H9 (cell line): ENCODE measurements around the gene KIF24. TPM values are rescaled to one million over a fixed set of nuclear protein-coding genes. Genes with fewer than 3 reads are reported as not detected.

ENCODE experiments used
- DNase-seq: peaks from one replicate; pipeline ENCODE4 v3.0.0-alpha.2; 2017
- H2AFZ ChIP-seq: one replicate; pipeline ENCODE4 v1.6.1; 2013; ENCODE audit warnings: mild to moderate bottlenecking, low read length, control low read depth, moderate library complexity
- H2AK5ac ChIP-seq: 2 replicates; pipeline ENCODE4 v1.6.1; 2013; ENCODE audit warnings: low read length, control low read depth, mixed read lengths; ENCODE audit not compliant: insufficient read length
- H2BK120ac ChIP-seq: one replicate; pipeline ENCODE4 v1.6.1; 2013; ENCODE audit warnings: low read depth, mild to moderate bottlenecking, low read length, control low read depth, inconsistent platforms; ENCODE audit not compliant: poor library complexity, severe bottlenecking
- H2BK12ac ChIP-seq: 2 replicates; pipeline ENCODE4 v1.6.1; 2013; ENCODE audit warnings: low read length, control low read depth, mixed read lengths, low read depth; ENCODE audit not compliant: insufficient read length
- H2BK15ac ChIP-seq: 2 replicates; pipeline ENCODE4 v1.6.1; 2013; ENCODE audit warnings: low read depth, low read length, control low read depth
- H2BK20ac ChIP-seq: one replicate; pipeline ENCODE4 v1.6.1; 2013; ENCODE audit warnings: low read depth, mild to moderate bottlenecking, low read length, control low read depth, inconsistent platforms; ENCODE audit not compliant: poor library complexity, severe bottlenecking
- H2BK5ac ChIP-seq: 2 replicates; pipeline ENCODE4 v1.6.1; 2013; ENCODE audit warnings: low read length, control low read depth, mixed read lengths; ENCODE audit not compliant: insufficient read length
- H3K14ac ChIP-seq: 2 replicates; pipeline ENCODE4 v1.6.1; 2013; ENCODE audit warnings: low read length, control low read depth; ENCODE audit not compliant: insufficient read depth
- H3K18ac ChIP-seq: 2 replicates; pipeline ENCODE4 v1.6.1; 2013; ENCODE audit warnings: low read depth, mild to moderate bottlenecking, mixed read lengths, low read length, control low read depth; ENCODE audit not compliant: insufficient read length
- H3K23ac ChIP-seq: 2 replicates; pipeline ENCODE4 v1.6.1; 2013; ENCODE audit warnings: low read length, control low read depth, mixed read lengths, low read depth; ENCODE audit not compliant: insufficient read length
- H3K23me2 ChIP-seq: 2 replicates; pipeline ENCODE4 v1.6.1; 2013; ENCODE audit warnings: low read depth, mild to moderate bottlenecking, mixed read lengths, low read length, control low read depth; ENCODE audit not compliant: insufficient read length, poor library complexity, severe bottlenecking
- H3K27ac ChIP-seq: 2 replicates; pipeline ENCODE4 v1.5.1; 2013; ENCODE audit warnings: low read length, control low read depth, mixed read lengths, low read depth; ENCODE audit not compliant: insufficient read length
- H3K27me3 ChIP-seq: 2 replicates; pipeline ENCODE4 v1.6.1; 2013; ENCODE audit warnings: low read length, control low read depth, inconsistent platforms; ENCODE audit not compliant: insufficient read depth
- H3K4ac ChIP-seq: 2 replicates; pipeline ENCODE4 v1.6.1; 2013; ENCODE audit warnings: low read depth, mild to moderate bottlenecking, control low read depth, inconsistent platforms, low read length, moderate library complexity
- H3K4me1 ChIP-seq: 2 replicates; pipeline ENCODE4 v1.6.1; 2013; ENCODE audit warnings: low read length, control low read depth, inconsistent platforms; ENCODE audit not compliant: insufficient read depth
- H3K4me2 ChIP-seq: 2 replicates; pipeline ENCODE4 v1.6.1; 2013; ENCODE audit warnings: low read length, control low read depth, mixed read lengths; ENCODE audit not compliant: insufficient read length, insufficient read depth
- H3K56ac ChIP-seq: 2 replicates; pipeline ENCODE4 v1.6.1; 2013; ENCODE audit warnings: low read depth, mild to moderate bottlenecking, mixed read lengths, low read length, control low read depth; ENCODE audit not compliant: insufficient read length
- H3K79me1 ChIP-seq: 2 replicates; pipeline ENCODE4 v1.6.1; 2013; ENCODE audit warnings: low read depth, mild to moderate bottlenecking, moderate library complexity, low read length, control low read depth, inconsistent platforms; ENCODE audit not compliant: insufficient read depth, poor library complexity, severe bottlenecking
- H3K79me2 ChIP-seq: 2 replicates; pipeline ENCODE4 v1.6.1; 2013; ENCODE audit warnings: low read length, control low read depth, inconsistent platforms; ENCODE audit not compliant: insufficient read depth
- H3K9ac ChIP-seq: 2 replicates; pipeline ENCODE4 v1.6.1; 2013; ENCODE audit warnings: low read length, control low read depth, mixed read lengths; ENCODE audit not compliant: insufficient read length; ENCODE audit errors: extremely low read depth
- H3K9me3 ChIP-seq: one replicate; pipeline ENCODE4 v1.6.1; 2013; ENCODE audit warnings: low read depth, low read length, inconsistent platforms; ENCODE audit not compliant: control insufficient read depth
- H3T11ph ChIP-seq: one replicate; pipeline ENCODE4 v1.6.1; 2013; ENCODE audit warnings: mild to moderate bottlenecking, low read length, control low read depth, inconsistent platforms
- H4K20me1 ChIP-seq: one replicate; pipeline ENCODE4 v1.6.1; 2013; ENCODE audit not compliant: control insufficient read depth, insufficient read length, insufficient read depth
- H4K5ac ChIP-seq: 2 replicates; pipeline ENCODE4 v1.6.1; 2013; ENCODE audit warnings: low read depth, mild to moderate bottlenecking, mixed read lengths, low read length, control low read depth; ENCODE audit not compliant: insufficient read length
- H4K8ac ChIP-seq: replicated peaks from 2 replicates; pipeline ENCODE4 v1.6.1; 2013; ENCODE audit warnings: low read length, control low read depth, mixed read lengths, low read depth; ENCODE audit not compliant: insufficient read length
- H4K91ac ChIP-seq: 2 replicates; pipeline ENCODE4 v1.6.1; 2013; ENCODE audit warnings: low read depth, mild to moderate bottlenecking, moderate library complexity, mixed read lengths, low read length, control low read depth; ENCODE audit not compliant: insufficient read length
- H3K27ac Mint-ChIP-seq, 3 experiments: 2 replicates in 2 of 3; 3 replicates in 1 of 3; pipeline ENCODE4 v1.8.0; 2020 to 2021; ENCODE audit warnings: mixed read lengths in 3 of 3, mild to moderate bottlenecking in 1 of 3, moderate library complexity in 1 of 3
- H3K27me3 Mint-ChIP-seq: 2 replicates; pipeline ENCODE4 v1.8.0; 2021; ENCODE audit warnings: low read depth, mild to moderate bottlenecking, moderate library complexity, mixed read lengths
- H3K36me3 Mint-ChIP-seq, 3 experiments: 2 replicates in 2 of 3; 3 replicates in 1 of 3; pipeline ENCODE4 v1.8.0; 2020 to 2021; ENCODE audit warnings: low read depth in 3 of 3, mixed read lengths in 3 of 3; ENCODE audit not compliant: insufficient read depth in 1 of 3
- H3K4me1 Mint-ChIP-seq, 2 experiments: 2 replicates each; pipeline ENCODE4 v1.8.0; 2020; ENCODE audit warnings: mixed read lengths in 2 of 2
- H3K4me3 Mint-ChIP-seq, 2 experiments: 2 replicates in 1 of 2; 3 replicates in 1 of 2; pipeline ENCODE4 v1.8.0; 2020 to 2021; ENCODE audit warnings: mild to moderate bottlenecking in 2 of 2, mixed read lengths in 2 of 2, moderate library complexity in 1 of 2
- H3K9me3 Mint-ChIP-seq, 2 experiments: 2 replicates in 1 of 2; 3 replicates in 1 of 2; pipeline ENCODE4 v1.8.0; 2020; ENCODE audit warnings: mild to moderate bottlenecking in 2 of 2, mixed read lengths in 2 of 2, moderate library complexity in 1 of 2
- CTCF ChIP-seq: fragments of 200-600 bp; sonication (generic); conservative IDR thresholded peaks from 3 replicates; pipeline ENCODE4 v1.8.0; 2021; ENCODE audit warnings: antibody characterized with exemption, mild to moderate bottlenecking
- WGBS: extraction: QIAGEN DNeasy Blood & Tissue Kit; methylation state at CpG from one replicate; pipeline ENCODE4 v1.1.7; 2013; ENCODE audit warnings: missing lambda C conversion rate, low lambda C conversion rate, mixed read lengths; ENCODE audit not compliant: insufficient read length; ENCODE audit errors: extremely low coverage; 5-methylcytosine and 5-hydroxymethylcytosine counted together
- total RNA-seq: library from RNA; stranded (reverse); gene quantifications from 2 replicates; pipeline ENCODE4 v1.2.1, GENCODE V29; 2021

Gene KIF24
- total RNA-seq, 1 experiment from 2014 or later: 4.0 TPM

- no peaks in the 10 kb centered on the region for H3K4me1 ChIP-seq
- H4K8ac ChIP-seq: no peak overlapping the region
- H3K4me2 ChIP-seq: no peak overlapping the region
- no peak overlapping the region for H4K5ac ChIP-seq
- H3K4me1 Mint-ChIP-seq: no peaks in the 10 kb centered on the region
- peak; percentile 45 for DNase-seq
- WGBS: no CpG with 5 or more reads among the region's 44 CpGs
- no peaks in the 10 kb centered on the region for H3K9me3 ChIP-seq
- no peaks in the 10 kb centered on the region for H3K36me3 Mint-ChIP-seq
- no peaks in the 10 kb centered on the region for H3K23me2 ChIP-seq
- H3K27me3 Mint-ChIP-seq: no peaks in the 10 kb centered on the region
- TF ChIP-seq CTCF: no peak
- H4K91ac ChIP-seq: no peak overlapping the region
- H3K9ac ChIP-seq: no peak overlapping the region
- no peak overlapping the region for H2BK5ac ChIP-seq
- no peak overlapping the region for H3K4me3 Mint-ChIP-seq
- H3K9me3 Mint-ChIP-seq: no peaks in the 10 kb centered on the region
- no peak overlapping the region for H3T11ph ChIP-seq
- H3K79me1 ChIP-seq: no peaks in the 10 kb centered on the region
- no peaks in the 10 kb centered on the region for H4K20me1 ChIP-seq
- H2BK15ac ChIP-seq: no peak overlapping the region
- H3K27ac ChIP-seq: no peak overlapping the region
- H3K18ac ChIP-seq: no peak overlapping the region
- no peak overlapping the region for H2AFZ ChIP-seq
- no peak overlapping the region for H2AK5ac ChIP-seq
- no peak overlapping the region for H3K56ac ChIP-seq
- no peak overlapping the region for H2BK120ac ChIP-seq
- H3K14ac ChIP-seq: no peak overlapping the region
- H3K4ac ChIP-seq: no peak overlapping the region
- H3K79me2 ChIP-seq: no peaks in the 10 kb centered on the region; the same call in 1 of the 2 replicates
- no peak overlapping the region for H3K27ac Mint-ChIP-seq
- no peaks in the 10 kb centered on the region for H3K27me3 ChIP-seq
- H2BK20ac ChIP-seq: no peak overlapping the region
- no peak overlapping the region for H3K23ac ChIP-seq
- no peak overlapping the region for H2BK12ac ChIP-seq
Measured at GRCh38 chr9:34318163-34318790, 10.8 kb downstream of the KIF24 start.
